Fibroblast of gingiva (primary cell): ENCODE results near the gene PLXNA4.
A peak's percentile ranks its signal among the peaks of the same experiment; 100 is the strongest.

Experiments
- DNase-seq: peaks from one replicate; pipeline ENCODE4 v3.0.0-alpha.2; 2011; ENCODE audit warnings: low read depth

PLXNA4 gene

GRCh38 chr7:132588596-132588995 is 12.3 kb upstream of the PLXNA4 start:
- DNase-seq: no peak

- DNase-seq: no peak
Measured at GRCh38 chr7:132584796-132585494, 8.7 kb upstream of the PLXNA4 start.

GRCh38 chr7:132581431-132581830 is 5.2 kb upstream of the PLXNA4 start:
- DNase-seq: no peak

- peak; percentile 62 for DNase-seq
Measured at GRCh38 chr7:132580717-132581285, 4.5 kb upstream of the PLXNA4 start.

GRCh38 chr7:132580277-132580676 is 4.0 kb upstream of the PLXNA4 start:
- no peak for DNase-seq

- DNase-seq: no peak
Measured at GRCh38 chr7:132579260-132579899, 3.1 kb upstream of the PLXNA4 start.

- DNase-seq: no peak
Measured at GRCh38 chr7:132578826-132579225, 2.6 kb upstream of the PLXNA4 start.

GRCh38 chr7:132578050-132578370 is 1.7 kb upstream of the PLXNA4 start:
- DNase-seq: no peak

GRCh38 chr7:132577206-132578049 is 1.2 kb upstream of the PLXNA4 start:
- DNase-seq: peak; percentile 47

GRCh38 chr7:132576721-132577085 is 433 bp upstream of the PLXNA4 start:
- DNase-seq: no peak

GRCh38 chr7:132575419-132575981 is 770 bp downstream of the PLXNA4 start:
- DNase-seq: peak; percentile 35

- no peak for DNase-seq
Measured at GRCh38 chr7:132574223-132574622, 2.0 kb downstream of the PLXNA4 start.

GRCh38 chr7:132573251-132573955 is 2.9 kb downstream of the PLXNA4 start:
- no peak for DNase-seq

GRCh38 chr7:132572526-132572925 is 3.7 kb downstream of the PLXNA4 start:
- no peak for DNase-seq

- DNase-seq: no peak
Measured at GRCh38 chr7:132571970-132572369, 4.3 kb downstream of the PLXNA4 start.

GRCh38 chr7:132569884-132570614 is 6.2 kb downstream of the PLXNA4 start:
- DNase-seq: no peak

- no peak for DNase-seq
Measured at GRCh38 chr7:132568962-132569361, 7.3 kb downstream of the PLXNA4 start.

GRCh38 chr7:132565885-132566284 is 10.4 kb downstream of the PLXNA4 start:
- no peak for DNase-seq

GRCh38 chr7:132565441-132565840 is 10.8 kb downstream of the PLXNA4 start:
- DNase-seq: no peak

- DNase-seq: no peak
Measured at GRCh38 chr7:132564849-132565248, 11.4 kb downstream of the PLXNA4 start.

GRCh38 chr7:132564090-132564489 is 12.2 kb downstream of the PLXNA4 start:
- no peak for DNase-seq
